Suprapubic skin (tissue), 2 donors: ENCODE measurements around the gene AK2.

ENCODE experiments used
- EP300 ChIP-seq: sonication (generic); formaldehyde crosslinking; IDR thresholded peaks from one replicate; pipeline ENCODE4 v1.6.1; 2017; ENCODE audit warnings: antibody characterized with exemption
- POLR2A ChIP-seq, 2 donors: fragments of 450-650 bp; IDR thresholded peaks; one replicate each; pipeline ENCODE4 v1.6.1; 2017; ENCODE audit warnings: antibody characterized with exemption in 2 of 2, mild to moderate bottlenecking in 2 of 2, moderate library complexity in 2 of 2

GRCh38 chr1:33042831-33043230 is 6.1 kb upstream of the AK2 start:
- TF ChIP-seq POLR2A (IDR thresholded peaks at IDR 0.05) (no peak), EP300 (no peak)
